ENCODE results near the gene ANKLE2. TPM values are rescaled to one million over a fixed set of nuclear protein-coding genes. Genes with fewer than 3 reads are reported as not detected.

The ANKLE2 gene
- total RNA-seq, 1 donor from 2014 or later: 96.2 TPM

DNA sequence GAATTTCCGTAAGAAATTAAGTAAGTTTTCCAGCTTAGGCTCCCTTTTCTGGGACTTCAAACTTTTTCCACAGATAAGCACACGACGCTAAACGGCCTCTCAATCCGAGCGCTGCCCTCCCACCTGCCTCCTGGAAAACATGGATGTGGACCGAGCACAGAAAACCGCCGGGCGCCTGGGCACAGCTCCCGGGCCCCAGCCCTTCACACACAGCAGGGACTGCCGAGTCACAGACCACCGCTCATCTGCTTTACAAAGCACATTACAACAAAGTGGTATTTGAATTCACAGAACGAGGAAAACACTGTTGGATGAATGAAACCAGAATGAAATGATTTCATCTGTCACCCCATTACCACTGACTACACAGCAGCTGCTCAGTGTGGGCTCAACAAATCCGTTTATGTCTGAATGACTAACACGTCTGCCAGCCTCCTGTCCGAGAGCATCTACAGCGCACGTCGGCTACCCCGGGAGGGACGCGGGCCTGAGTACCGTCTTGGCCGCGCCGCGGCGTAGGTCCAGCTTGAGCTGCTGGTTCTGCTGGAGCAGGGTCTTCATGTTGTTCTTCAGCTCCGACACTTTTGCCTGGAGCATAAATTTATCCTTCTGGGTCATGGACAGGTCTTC is 13.1 kb upstream of the ANKLE2 start:
- TF ChIP-seq, protein P1, sequence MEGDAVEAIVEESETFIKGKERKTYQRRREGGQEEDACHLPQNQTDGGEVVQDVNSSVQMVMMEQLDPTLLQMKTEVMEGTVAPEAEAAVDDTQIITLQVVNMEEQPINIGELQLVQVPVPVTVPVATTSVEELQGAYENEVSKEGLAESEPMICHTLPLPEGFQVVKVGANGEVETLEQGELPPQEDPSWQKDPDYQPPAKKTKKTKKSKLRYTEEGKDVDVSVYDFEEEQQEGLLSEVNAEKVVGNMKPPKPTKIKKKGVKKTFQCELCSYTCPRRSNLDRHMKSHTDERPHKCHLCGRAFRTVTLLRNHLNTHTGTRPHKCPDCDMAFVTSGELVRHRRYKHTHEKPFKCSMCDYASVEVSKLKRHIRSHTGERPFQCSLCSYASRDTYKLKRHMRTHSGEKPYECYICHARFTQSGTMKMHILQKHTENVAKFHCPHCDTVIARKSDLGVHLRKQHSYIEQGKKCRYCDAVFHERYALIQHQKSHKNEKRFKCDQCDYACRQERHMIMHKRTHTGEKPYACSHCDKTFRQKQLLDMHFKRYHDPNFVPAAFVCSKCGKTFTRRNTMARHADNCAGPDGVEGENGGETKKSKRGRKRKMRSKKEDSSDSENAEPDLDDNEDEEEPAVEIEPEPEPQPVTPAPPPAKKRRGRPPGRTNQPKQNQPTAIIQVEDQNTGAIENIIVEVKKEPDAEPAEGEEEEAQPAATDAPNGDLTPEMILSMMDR (IDR thresholded peaks at IDR 0.05; ENCODE audit: unreplicated experiment): no peak
- Mint-ChIP-seq H3K27ac (ENCODE audit: unreplicated experiment) (peak overlapping the region; percentile 68), H3K4me1 (ENCODE audit: unreplicated experiment) (peaks cover 3% of the 10 kb centered on the region), H3K4me3 (ENCODE audit: unreplicated experiment) (no peak overlapping the region), H3K9me3 (ENCODE audit: unreplicated experiment) (no peaks in the 10 kb centered on the region), H3K27me3 (ENCODE audit: unreplicated experiment) (peaks cover 7% of the 10 kb centered on the region), H3K36me3 (ENCODE audit: low read depth, unreplicated experiment) (peaks cover 27% of the 10 kb centered on the region)
- DNase-seq (ENCODE audit: low spot score): no peak

DNA sequence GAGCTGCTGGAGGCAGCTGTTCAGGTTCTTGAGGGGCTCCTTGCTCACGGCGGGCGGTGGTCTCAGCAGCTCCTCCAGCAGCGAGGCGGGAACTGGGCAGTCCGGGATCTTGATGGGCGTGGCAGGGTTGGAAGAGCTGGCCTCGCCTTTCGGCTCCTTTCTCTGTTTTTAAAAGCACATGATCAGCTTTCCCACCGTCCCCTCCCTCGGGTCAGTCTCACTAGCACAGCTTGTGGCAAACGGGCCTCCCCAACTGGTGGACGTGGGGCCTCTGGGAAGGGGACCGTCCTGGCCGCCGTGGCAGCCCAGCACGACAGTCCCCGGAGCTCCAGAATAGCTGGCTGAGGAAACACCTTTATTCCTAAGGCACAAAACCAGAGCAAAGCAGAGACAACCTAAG is 12.5 kb upstream of the ANKLE2 start:
- no peak overlapping the region for H3K4me3 Mint-ChIP-seq (ENCODE audit: unreplicated experiment)
- peaks cover 2% of the 10 kb centered on the region for H3K4me1 Mint-ChIP-seq (ENCODE audit: unreplicated experiment)
- no peaks in the 10 kb centered on the region for H3K9me3 Mint-ChIP-seq (ENCODE audit: unreplicated experiment)
- H3K27me3 Mint-ChIP-seq (ENCODE audit: unreplicated experiment): peaks cover 2% of the 10 kb centered on the region
- peaks cover 23% of the 10 kb centered on the region for H3K36me3 Mint-ChIP-seq (ENCODE audit: low read depth, unreplicated experiment)
- H3K27ac Mint-ChIP-seq (ENCODE audit: unreplicated experiment): no peak overlapping the region
- no peak for DNase-seq (ENCODE audit: low spot score)
- TF ChIP-seq, protein P1 (IDR thresholded peaks at IDR 0.05; ENCODE audit: unreplicated experiment): no peak

DNA sequence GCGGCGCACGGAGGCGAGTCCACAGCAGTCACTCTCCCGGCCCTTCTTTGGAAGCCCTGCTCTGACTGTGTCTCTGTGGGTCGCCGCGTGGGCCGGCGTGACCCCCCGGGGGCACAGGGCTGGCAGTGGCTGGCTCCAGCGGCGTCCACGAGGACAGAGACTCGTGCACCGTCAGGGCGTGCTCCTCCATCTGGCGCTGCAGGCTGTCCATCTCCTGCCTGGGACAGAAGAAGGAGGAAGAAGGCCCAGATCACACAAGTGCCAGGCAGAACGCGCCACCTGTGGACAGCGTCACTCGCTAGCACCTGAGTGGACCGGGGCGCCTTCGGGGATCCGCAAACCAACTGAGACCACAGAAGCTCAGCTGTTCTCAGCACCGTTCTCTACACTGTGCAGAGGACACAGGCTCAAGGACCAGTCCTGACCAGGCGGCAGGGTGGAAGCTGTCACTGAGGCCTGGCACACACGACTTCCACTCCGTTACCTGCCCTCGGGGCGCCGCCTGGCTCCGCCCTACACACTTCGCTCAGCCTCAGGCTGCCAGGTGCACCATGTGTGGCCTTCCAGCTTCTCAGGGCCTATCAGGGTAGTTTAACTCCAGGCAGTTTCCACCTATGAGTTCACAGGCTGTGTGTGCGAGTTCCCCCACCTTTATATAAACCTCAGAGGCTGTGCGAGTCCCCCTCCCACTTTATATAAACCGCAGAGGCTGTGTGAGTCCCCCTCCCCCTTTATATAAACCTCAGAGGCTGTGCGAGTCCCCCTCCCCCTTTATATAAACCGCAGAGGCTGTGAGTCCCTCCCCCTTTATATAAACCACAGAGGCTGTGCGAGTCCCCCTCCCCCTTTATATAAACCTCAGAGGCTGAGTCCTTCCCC is 11.7 kb upstream of the ANKLE2 start:
- no peak for DNase-seq (ENCODE audit: low spot score)
- H3K4me1 Mint-ChIP-seq (ENCODE audit: unreplicated experiment): peaks cover 5% of the 10 kb centered on the region
- H3K36me3 Mint-ChIP-seq (ENCODE audit: low read depth, unreplicated experiment): peaks cover 25% of the 10 kb centered on the region
- TF ChIP-seq, protein P1 (IDR thresholded peaks at IDR 0.05; ENCODE audit: unreplicated experiment): no peak
- no peaks in the 10 kb centered on the region for H3K9me3 Mint-ChIP-seq (ENCODE audit: unreplicated experiment)
- no peak overlapping the region for H3K4me3 Mint-ChIP-seq (ENCODE audit: unreplicated experiment)
- H3K27ac Mint-ChIP-seq (ENCODE audit: unreplicated experiment): no peak overlapping the region
- peaks cover 2% of the 10 kb centered on the region for H3K27me3 Mint-ChIP-seq (ENCODE audit: unreplicated experiment)

DNA sequence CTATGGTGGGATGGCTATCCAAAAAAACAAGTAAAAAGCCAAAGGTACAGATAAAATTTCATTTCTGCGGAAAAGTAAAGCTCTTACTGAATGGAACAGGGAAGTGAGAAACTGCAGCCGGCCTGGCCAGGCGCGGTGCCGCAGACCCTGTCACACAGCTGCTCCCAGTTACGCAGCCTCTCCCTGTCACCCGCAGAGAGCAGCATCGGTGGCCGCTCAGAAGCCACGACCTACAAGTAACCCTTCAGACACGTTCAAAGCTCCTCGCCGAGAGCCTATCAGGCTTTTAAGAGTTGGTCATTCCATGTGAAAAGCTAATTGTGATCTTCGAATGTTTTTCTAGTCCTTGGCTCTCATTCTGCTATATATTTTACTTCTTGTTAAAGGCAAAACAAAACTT is 11.0 kb upstream of the ANKLE2 start:
- Mint-ChIP-seq H3K27me3 (ENCODE audit: unreplicated experiment) (peaks cover 3% of the 10 kb centered on the region), H3K27ac (ENCODE audit: unreplicated experiment) (no peak overlapping the region), H3K4me1 (ENCODE audit: unreplicated experiment) (peaks cover 7% of the 10 kb centered on the region), H3K36me3 (ENCODE audit: low read depth, unreplicated experiment) (peaks cover 29% of the 10 kb centered on the region), H3K9me3 (ENCODE audit: unreplicated experiment) (no peaks in the 10 kb centered on the region), H3K4me3 (ENCODE audit: unreplicated experiment) (no peak overlapping the region)
- no peak for DNase-seq (ENCODE audit: low spot score)
- TF ChIP-seq, protein P1 (IDR thresholded peaks at IDR 0.05; ENCODE audit: unreplicated experiment): no peak
